ENCODE results near the gene ISLR2. TPM values are rescaled to one million over a fixed set of nuclear protein-coding genes. Genes with fewer than 3 reads are reported as not detected.
A peak's percentile ranks its signal among the peaks of the same experiment; 100 is the strongest.

ISLR2 gene
- total RNA-seq, 1 donor from 2014 or later = under 0.01 TPM

GRCh38 chr15:74128785-74129585, 1.4 kb upstream of the ISLR2 start:
- DNase-seq (ENCODE audit: low read depth in 2 of 2) = no peak

GRCh38 chr15:74129586-74130154, 716 bp upstream of the ISLR2 start:
- no peak for DNase-seq (ENCODE audit: low read depth in 2 of 2)

DNA sequence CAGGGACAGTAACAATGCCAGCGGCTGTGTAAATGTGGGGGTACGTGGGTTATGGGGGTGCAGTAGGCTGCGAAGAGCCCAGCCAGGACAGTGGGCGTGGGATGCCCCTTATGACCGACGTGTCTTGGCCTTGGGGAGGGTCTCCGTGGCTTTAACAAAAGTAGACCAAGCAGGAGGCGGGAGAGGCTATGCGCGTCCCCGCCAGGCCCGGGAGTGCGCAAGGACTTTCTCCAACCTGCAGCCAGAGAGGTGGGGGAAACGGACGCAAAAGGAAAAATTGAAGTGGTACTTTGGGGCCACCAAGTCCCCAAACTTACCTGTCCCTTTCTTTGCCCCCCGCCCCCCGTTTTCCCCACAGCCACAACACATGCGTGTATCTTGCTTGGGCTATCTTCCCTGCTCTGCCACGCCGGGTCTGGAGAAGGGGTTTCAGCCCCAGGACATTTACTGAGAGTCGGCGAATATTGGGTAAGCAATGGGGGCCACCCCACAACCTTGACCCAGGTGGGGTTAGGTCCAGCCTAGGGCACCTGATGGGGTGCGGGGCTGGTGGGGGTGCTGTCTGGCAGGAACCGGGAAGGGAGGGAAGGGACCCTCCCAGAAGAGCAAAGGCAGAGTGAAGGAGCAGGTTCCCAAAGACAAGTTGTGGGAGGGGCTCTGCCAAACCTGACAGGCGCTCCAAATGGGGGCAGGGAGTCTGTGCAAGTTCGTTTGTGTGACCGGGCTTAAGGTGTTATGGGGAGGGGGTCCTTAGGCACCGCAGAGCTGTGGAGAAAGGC, 652 bp downstream of the ISLR2 start:
- no peak for DNase-seq (ENCODE audit: low read depth in 2 of 2)

DNA sequence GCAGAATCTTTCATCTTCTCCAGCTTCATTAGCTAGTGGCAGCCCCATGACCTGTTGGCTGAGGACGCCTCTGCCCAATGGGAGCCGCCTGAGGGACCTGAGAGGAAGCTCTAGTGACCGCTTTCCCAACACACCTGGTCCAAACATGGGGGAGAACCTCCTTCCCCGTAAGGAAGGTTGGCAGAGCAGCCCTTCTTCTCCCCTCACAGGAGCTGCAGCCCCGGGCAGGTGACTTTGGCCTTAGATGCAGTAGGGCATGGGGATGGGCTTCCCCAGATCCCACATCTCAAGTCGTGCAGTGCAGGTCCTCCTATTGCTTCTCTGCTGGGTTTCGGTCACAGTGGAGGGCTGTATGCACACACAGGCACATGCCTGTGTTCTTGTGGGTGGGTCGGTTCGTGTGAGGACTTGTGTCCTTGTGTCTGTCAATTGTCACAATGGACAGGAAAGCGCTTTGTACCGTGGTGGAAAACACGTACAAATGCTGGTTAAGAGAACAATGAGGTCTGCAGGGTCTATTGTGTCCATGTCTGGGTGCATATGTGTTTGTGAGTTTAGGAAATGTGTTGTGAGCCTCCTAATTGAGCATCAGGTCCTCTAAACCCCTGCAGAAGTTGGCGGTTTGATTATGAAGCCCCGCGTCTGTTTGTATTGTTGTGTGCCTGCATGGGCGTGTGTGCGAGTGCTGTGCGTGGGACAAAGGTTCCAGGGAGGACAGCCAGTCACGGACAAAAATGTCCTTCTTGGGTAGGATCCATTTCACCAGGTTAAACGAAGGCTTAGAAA, 1.4 kb downstream of the ISLR2 start:
- no peak for DNase-seq (ENCODE audit: low read depth in 2 of 2)

- DNase-seq (ENCODE audit: low read depth in 2 of 2) = no peak
These were observed 2.6 kb downstream of the ISLR2 start for GRCh38 chr15:74132681-74133651.

- no peak for DNase-seq (ENCODE audit: low read depth in 2 of 2)
These were observed 3.5 kb downstream of the ISLR2 start for GRCh38 chr15:74133694-74134386.

GRCh38 chr15:74134387-74135027, 4.1 kb downstream of the ISLR2 start:
- DNase-seq (ENCODE audit: low read depth in 2 of 2) = peak in 1 of 2 donors; percentile 15

DNA sequence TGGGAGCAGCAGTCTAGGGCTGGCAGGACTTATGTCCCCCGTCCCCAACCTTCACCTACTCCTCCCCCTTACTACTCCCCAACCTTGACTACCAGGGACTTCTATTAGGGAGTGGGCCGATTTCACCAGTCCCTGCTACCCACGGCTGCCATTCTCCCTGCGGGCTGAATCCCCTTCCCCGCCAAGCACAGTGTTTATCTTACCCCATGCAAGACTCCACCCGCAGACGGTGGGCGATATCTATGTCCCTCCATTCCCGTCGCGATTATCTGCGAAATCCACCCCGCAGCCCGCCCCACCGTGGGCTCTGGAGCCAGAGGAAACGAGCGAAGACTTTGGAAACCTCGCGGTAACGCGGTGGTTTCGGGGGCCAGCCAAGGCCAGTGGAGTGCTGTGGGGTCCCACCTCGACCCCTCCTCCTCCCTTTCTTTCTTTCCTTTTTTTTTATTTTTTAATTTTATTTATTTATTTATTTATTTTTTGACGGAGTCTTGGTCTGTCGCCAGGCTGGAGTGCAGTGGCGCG, 4.7 kb downstream of the ISLR2 start:
- no peak for DNase-seq (ENCODE audit: low read depth in 2 of 2)

- no peak for DNase-seq (ENCODE audit: low read depth in 2 of 2)
These were observed 6.1 kb downstream of the ISLR2 start for GRCh38 chr15:74136540-74136813.

- DNase-seq (ENCODE audit: low read depth in 2 of 2) = peak in 1 of 2 donors; percentile 26
These were observed 6.6 kb downstream of the ISLR2 start for GRCh38 chr15:74136814-74137536.

- no peak for DNase-seq (ENCODE audit: low read depth in 2 of 2)
These were observed 7.1 kb downstream of the ISLR2 start for GRCh38 chr15:74137537-74137894.

- no peak for DNase-seq (ENCODE audit: low read depth in 2 of 2)
These were observed 8.3 kb downstream of the ISLR2 start for GRCh38 chr15:74138642-74139041.

- no peak for DNase-seq (ENCODE audit: low read depth in 2 of 2)
These were observed 11.2 kb downstream of the ISLR2 start for GRCh38 chr15:74141591-74141990.

GRCh38 chr15:74144153-74144775, 13.9 kb downstream of the ISLR2 start:
- no peak for DNase-seq (ENCODE audit: low read depth in 2 of 2)

DNA sequence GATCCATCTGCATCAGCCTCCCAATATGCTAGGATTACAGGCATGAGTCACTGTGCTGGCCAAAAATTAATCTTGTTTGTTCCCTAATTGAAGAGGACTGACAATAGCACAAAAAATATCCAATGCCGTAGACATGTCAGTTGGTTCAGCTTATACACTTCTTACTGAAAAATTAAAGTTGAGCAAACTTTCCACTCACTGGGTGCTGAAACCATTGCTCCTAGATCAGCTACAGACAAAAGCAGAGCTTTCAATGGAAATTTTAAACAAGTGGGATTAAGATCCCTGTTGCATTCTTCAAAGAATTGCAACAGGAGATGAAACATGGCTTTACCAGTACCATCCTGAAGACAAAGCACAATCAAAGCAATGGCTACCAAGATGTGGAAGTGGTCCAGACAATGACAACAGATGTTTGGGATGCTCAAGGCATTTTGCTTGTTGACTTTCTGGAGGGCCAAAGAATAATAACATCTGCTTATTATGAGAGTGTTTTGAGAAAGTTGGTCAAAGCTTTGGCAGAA, 16.0 kb downstream of the ISLR2 start:
- DNase-seq (ENCODE audit: low read depth in 2 of 2) = no peak

- no peak for DNase-seq (ENCODE audit: low read depth in 2 of 2)
These were observed 16.7 kb downstream of the ISLR2 start for GRCh38 chr15:74147051-74147450.

- DNase-seq (ENCODE audit: low read depth in 2 of 2) = no peak
These were observed 25.5 kb downstream of the ISLR2 start for GRCh38 chr15:74155766-74156417.
